DND-41 (cell line): ENCODE data around the gene KRT8.

ENCODE experiments used
- ATAC-seq: fragments of 200-7000 bp; cut with Tn5 transposase; 3 replicates; pipeline ENCODE4 v1.9.1; 2021; ENCODE audit warnings: low read depth; ENCODE audit not compliant: insufficient read depth
- DNase-seq: peaks from one replicate; pipeline ENCODE4 v3.0.0-alpha.2; 2020
- H2AFZ ChIP-seq: 2 replicates; pipeline ENCODE4 v1.6.0; 2012; ENCODE audit warnings: low read depth, low read length
- H3K27ac ChIP-seq: 2 replicates; pipeline ENCODE4 v1.5.1; 2012; ENCODE audit warnings: low read length, inconsistent platforms
- H3K27me3 ChIP-seq: fragments of 200-600 bp; sonication (generic); 2 replicates; pipeline ENCODE4 v1.6.0; 2012; ENCODE audit warnings: low read length, mild to moderate bottlenecking, inconsistent platforms; ENCODE audit not compliant: insufficient read depth, poor library complexity
- H3K36me3 ChIP-seq: 2 replicates; pipeline ENCODE4 v1.5.1; 2012; ENCODE audit warnings: low read length, inconsistent platforms; ENCODE audit not compliant: insufficient read depth
- H3K4me1 ChIP-seq: 2 replicates; pipeline ENCODE4 v1.5.1; 2012; ENCODE audit warnings: mild to moderate bottlenecking, low read length; ENCODE audit not compliant: insufficient read depth
- H3K4me2 ChIP-seq: 2 replicates; pipeline ENCODE4 v1.6.0; 2012; ENCODE audit warnings: mild to moderate bottlenecking, moderate library complexity, low read length, inconsistent platforms; ENCODE audit not compliant: insufficient read depth
- H3K4me3 ChIP-seq, 2 experiments: fragments of 200-600 bp in 1 of 2; shearing (Covaris generic) in 1 of 2; 2 replicates each; pipeline ENCODE4 v1.5.1; 2012 to 2016; ENCODE audit warnings: inconsistent platforms in 2 of 2, low read length in 2 of 2, mild to moderate bottlenecking in 2 of 2, low read depth in 1 of 2, moderate library complexity in 1 of 2
- H3K79me2 ChIP-seq: 2 replicates; pipeline ENCODE4 v1.6.0; 2012; ENCODE audit warnings: low read length, inconsistent platforms; ENCODE audit not compliant: insufficient read depth
- H3K9ac ChIP-seq: 2 replicates; pipeline ENCODE4 v1.6.0; 2012; ENCODE audit warnings: low read depth, mild to moderate bottlenecking, inconsistent platforms, low read length, moderate library complexity
- H3K9me3 ChIP-seq: 2 replicates; pipeline ENCODE4 v1.5.1; 2012; ENCODE audit warnings: low read length, moderate library complexity, mild to moderate bottlenecking, inconsistent platforms; ENCODE audit not compliant: insufficient read depth, severe bottlenecking
- H4K20me1 ChIP-seq: 2 replicates; pipeline ENCODE4 v1.6.0; 2012; ENCODE audit warnings: low read length; ENCODE audit not compliant: insufficient read depth
- CTCF ChIP-seq: IDR thresholded peaks from 2 replicates; pipeline ENCODE4 v1.5.1; 2012; ENCODE audit warnings: borderline replicate concordance, low read length, moderate library complexity, mild to moderate bottlenecking; ENCODE audit not compliant: poor library complexity, severe bottlenecking; ENCODE audit errors: extremely low read depth
- EZH2 ChIP-seq: IDR thresholded peaks from 3 replicates; pipeline ENCODE4 v1.6.1; 2012; ENCODE audit warnings: borderline replicate concordance, low read depth, mild to moderate bottlenecking, moderate library complexity, low read length, inconsistent platforms; ENCODE audit not compliant: severe bottlenecking

Gene KRT8

GRCh38 chr12:52921488-52922165 is 16.8 kb upstream of the KRT8 start:
- Histone ChIP-seq H4K20me1 (no peaks in the 10 kb centered on the region), H3K9ac (no peak overlapping the region), H3K4me1 (no peaks in the 10 kb centered on the region), H3K79me2 (no peaks in the 10 kb centered on the region), H3K36me3 (no peaks in the 10 kb centered on the region), H3K27ac (no peak overlapping the region), H3K4me3 (no peak overlapping the region), H3K9me3 (no peaks in the 10 kb centered on the region), H2AFZ (no peak overlapping the region), H3K4me2 (no peak overlapping the region), H3K27me3 (peaks cover 14% of the 10 kb centered on the region)
- ATAC-seq = no peak
- TF ChIP-seq CTCF = no peak
- TF ChIP-seq EZH2 = no peak
- no peak for DNase-seq

GRCh38 chr12:52920937-52921336 is 16.1 kb upstream of the KRT8 start:
- H3K9me3 ChIP-seq = no peaks in the 10 kb centered on the region
- H3K27ac ChIP-seq = no peak overlapping the region
- H3K27me3 ChIP-seq = peaks cover 17% of the 10 kb centered on the region
- no peak for TF ChIP-seq EZH2
- TF ChIP-seq CTCF = no peak
- H3K4me1 ChIP-seq = no peaks in the 10 kb centered on the region
- no peak overlapping the region for H3K4me2 ChIP-seq
- no peak overlapping the region for H3K9ac ChIP-seq
- no peak overlapping the region for H2AFZ ChIP-seq
- H3K79me2 ChIP-seq = no peaks in the 10 kb centered on the region
- no peaks in the 10 kb centered on the region for H3K36me3 ChIP-seq
- DNase-seq = no peak
- H4K20me1 ChIP-seq = 0 out of 2 replicates have a peak, but pooled peaks cover 3% of the 10 kb centered on the region
- ATAC-seq = no peak
- H3K4me3 ChIP-seq = no peak overlapping the region

- H3K27me3 ChIP-seq = peaks cover 14% of the 10 kb centered on the region
- no peaks in the 10 kb centered on the region for H3K4me1 ChIP-seq
- 0 out of 2 replicates have a peak, but pooled peaks cover 3% of the 10 kb centered on the region for H4K20me1 ChIP-seq
- no peak for DNase-seq
- no peaks in the 10 kb centered on the region for H3K36me3 ChIP-seq
- no peak overlapping the region for H3K27ac ChIP-seq
- ATAC-seq = no peak
- no peak overlapping the region for H3K4me3 ChIP-seq
- TF ChIP-seq EZH2 = no peak
- no peak for TF ChIP-seq CTCF
- no peak overlapping the region for H3K9ac ChIP-seq
- H3K4me2 ChIP-seq = no peak overlapping the region
- no peaks in the 10 kb centered on the region for H3K79me2 ChIP-seq
- no peaks in the 10 kb centered on the region for H3K9me3 ChIP-seq
- no peak overlapping the region for H2AFZ ChIP-seq
Observed at GRCh38 chr12:52918784-52919183, 13.9 kb upstream of the KRT8 start.
